DND-41 (cell line): Measurements from ENCODE around the gene EPHB3.
"Not testable (repeated sequence)": the region's sequence is repeated elsewhere in the genome, so short reads cannot be mapped to it uniquely, and the experiment has no call there.

Experiments
- CTCF ChIP-seq: IDR thresholded peaks from 2 replicates; pipeline ENCODE4 v1.5.1; 2012; ENCODE audit warnings: borderline replicate concordance, low read length, moderate library complexity, mild to moderate bottlenecking; ENCODE audit not compliant: poor library complexity, severe bottlenecking; ENCODE audit errors: extremely low read depth
- EZH2 ChIP-seq: IDR thresholded peaks from 3 replicates; pipeline ENCODE4 v1.6.1; 2012; ENCODE audit warnings: borderline replicate concordance, low read depth, mild to moderate bottlenecking, moderate library complexity, low read length, inconsistent platforms; ENCODE audit not compliant: severe bottlenecking

- not testable (repeated sequence) for TF ChIP-seq CTCF, EZH2
Measured at GRCh38 chr3:184617306-184617705, 55.7 kb downstream of the EPHB3 start.
